ENCODE results near the gene TDP2.

DNA sequence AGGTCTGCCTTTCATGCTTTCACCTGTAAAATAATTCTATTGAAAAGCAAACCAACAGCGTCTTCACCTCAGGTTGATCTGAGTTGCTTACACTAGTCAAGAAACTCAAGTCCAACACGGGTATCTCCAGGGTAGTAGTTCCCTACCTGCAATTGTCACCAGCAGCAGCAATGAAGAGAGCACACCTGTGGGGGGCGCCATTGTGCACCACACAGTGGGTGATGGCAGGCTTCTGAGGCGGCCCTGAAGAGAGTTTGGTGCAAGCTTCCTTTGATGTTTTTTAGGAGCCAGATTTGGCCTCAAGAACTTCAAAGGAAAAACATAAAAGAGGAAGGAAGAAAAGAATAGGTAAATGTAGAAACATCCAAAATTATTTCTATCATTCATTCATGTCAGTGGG, 65.8 kb downstream of the TDP2 start:
- TF ChIP-seq, protein P1, sequence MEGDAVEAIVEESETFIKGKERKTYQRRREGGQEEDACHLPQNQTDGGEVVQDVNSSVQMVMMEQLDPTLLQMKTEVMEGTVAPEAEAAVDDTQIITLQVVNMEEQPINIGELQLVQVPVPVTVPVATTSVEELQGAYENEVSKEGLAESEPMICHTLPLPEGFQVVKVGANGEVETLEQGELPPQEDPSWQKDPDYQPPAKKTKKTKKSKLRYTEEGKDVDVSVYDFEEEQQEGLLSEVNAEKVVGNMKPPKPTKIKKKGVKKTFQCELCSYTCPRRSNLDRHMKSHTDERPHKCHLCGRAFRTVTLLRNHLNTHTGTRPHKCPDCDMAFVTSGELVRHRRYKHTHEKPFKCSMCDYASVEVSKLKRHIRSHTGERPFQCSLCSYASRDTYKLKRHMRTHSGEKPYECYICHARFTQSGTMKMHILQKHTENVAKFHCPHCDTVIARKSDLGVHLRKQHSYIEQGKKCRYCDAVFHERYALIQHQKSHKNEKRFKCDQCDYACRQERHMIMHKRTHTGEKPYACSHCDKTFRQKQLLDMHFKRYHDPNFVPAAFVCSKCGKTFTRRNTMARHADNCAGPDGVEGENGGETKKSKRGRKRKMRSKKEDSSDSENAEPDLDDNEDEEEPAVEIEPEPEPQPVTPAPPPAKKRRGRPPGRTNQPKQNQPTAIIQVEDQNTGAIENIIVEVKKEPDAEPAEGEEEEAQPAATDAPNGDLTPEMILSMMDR (IDR thresholded peaks at IDR 0.05 in 2 of 3, conservative IDR thresholded peaks at IDR 0.05 in 1 of 3; ENCODE audit: borderline replicate concordance in 1 of 3, insufficient read depth in 1 of 3, low read depth in 2 of 3, low read length in 2 of 3): peak in 2 of 3 experiments; percentile 37 to 63; a peak in 3 of 6 replicates
- no peak for TF ChIP-seq EZH2 (IDR thresholded peaks at IDR 0.05)
- TF ChIP-seq ZFX (IDR thresholded peaks at IDR 0.05): no peak
- TF ChIP-seq YY1 (IDR thresholded peaks at IDR 0.05; ENCODE audit: extremely low read depth, insufficient replicate concordance, low read depth, low read length): no peak
- TF ChIP-seq RAD21 (IDR thresholded peaks at IDR 0.05; ENCODE audit: low read depth): peak; percentile 11; the same call in 1 of the 2 replicates
- no peak for TF ChIP-seq POLR2AphosphoS5 (IDR thresholded peaks at IDR 0.05; ENCODE audit: low read depth, low read length)
- TF ChIP-seq EGR1 (IDR thresholded peaks at IDR 0.05; ENCODE audit: low read depth): no peak
- TF ChIP-seq EZH2phosphoT487 (IDR thresholded peaks at IDR 0.05; ENCODE audit: borderline replicate concordance): no peak
- no peak for TF ChIP-seq POLR2A (IDR thresholded peaks at IDR 0.05; ENCODE audit: borderline replicate concordance, extremely low read depth, insufficient read depth, insufficient read length)

Data from HCT116 (cell line).